Measurements from ENCODE around the gene GOLPH3. TPM values are rescaled to one million over a fixed set of nuclear protein-coding genes. Genes with fewer than 3 reads are reported as not detected.

The GOLPH3 gene
- total and polyA plus RNA-seq, 7 experiments from 2014 or later: 46.9 to 86.1 (median 60.8) TPM

- H3K27ac Mint-ChIP-seq: peak overlapping the region in 3 of 9 donors; percentile 6 to 64 (median 25)
These were observed 78.9 kb downstream of the GOLPH3 start for GRCh38 chr5:32095261-32095671.

GRCh38 chr5:32094691-32095090 is 79.4 kb downstream of the GOLPH3 start:
- no peak overlapping the region for H3K4me3 Mint-ChIP-seq
- peaks cover 0 to 1% (median 0%) of the 10 kb centered on the region in 3 experiments for H3K36me3 ChIP-seq (ENCODE audit: control insufficient read depth in 2 of 3, insufficient read depth in 3 of 3, low read length in 3 of 3)
- H3K4me3 ChIP-seq (ENCODE audit: low read length): no peak overlapping the region
- peak overlapping the region in 3 of 9 donors; percentile 6 to 64 (median 62) for H3K27ac Mint-ChIP-seq
- no peaks in the 10 kb centered on the region for H3K27me3 Mint-ChIP-seq
- intact Hi-C loops (cut with micrococcal nuclease): loop anchor here in 1 of 2 donors (5.0 kb wide), 1 partner anchor 457 kb away; the partner anchor contains the start of gene PDZD2
- H3K27me3 ChIP-seq (ENCODE audit: control insufficient read depth in 2 of 2, insufficient read depth in 2 of 2, low read length in 2 of 2): no peaks in the 10 kb centered on the region
- H3K4me1 Mint-ChIP-seq: peaks cover 0 to 7% (median 4%) of the 10 kb centered on the region in 7 donors
- ChIA-PET CTCF (interaction anchor here (0.8 kb wide), 1 partner anchor 270 kb away, joined by 3 read pairs; no protein-coding TSS in a partner anchor), POLR2A (interaction anchor here (0.6 kb wide), 1 partner anchor 10 kb away, joined by 3 read pairs; no protein-coding TSS in a partner anchor)
- H3K9me3 ChIP-seq (ENCODE audit: control insufficient read depth in 2 of 3, low read length in 3 of 3): no peaks in the 10 kb centered on the region
- DNase-seq (no peak), ATAC-seq (no peak)
- H3K9me3 Mint-ChIP-seq: no peaks in the 10 kb centered on the region
- no peaks in the 10 kb centered on the region for H3K4me1 ChIP-seq (ENCODE audit: control insufficient read depth in 2 of 2, insufficient read depth in 2 of 2, low read length in 2 of 2)
- peaks cover 0 to 13% (median 7%) of the 10 kb centered on the region in 5 donors for H3K36me3 Mint-ChIP-seq
- H3K27ac ChIP-seq (ENCODE audit: low read depth, low read length): no peak overlapping the region

More at GRCh38 chr5:32095261-32095671, 78.9 kb downstream of the GOLPH3 start:
- H3K27me3 Mint-ChIP-seq: no peaks in the 10 kb centered on the region
- ATAC-seq: no peak
- DNase-seq: no peak
- intact Hi-C loops (cut with micrococcal nuclease): no loop called here
- ChIA-PET CTCF (interaction anchor here (0.8 to 0.9 kb wide), 2 partner anchors 270 to 510 kb away, joined by 3 read pairs; no protein-coding TSS in a partner anchor), POLR2A (no interaction called here)
- no peak overlapping the region for H3K4me3 Mint-ChIP-seq
- Histone ChIP-seq H3K27ac (ENCODE audit: low read depth, low read length) (no peak overlapping the region), H3K36me3 (ENCODE audit: control insufficient read depth in 2 of 3, insufficient read depth in 3 of 3, low read length in 3 of 3) (peaks cover 0 to 7% (median 0%) of the 10 kb centered on the region in 3 experiments), H3K27me3 (ENCODE audit: control insufficient read depth in 2 of 2, insufficient read depth in 2 of 2, low read length in 2 of 2) (no peaks in the 10 kb centered on the region), H3K4me3 (ENCODE audit: low read length) (no peak overlapping the region), H3K4me1 (ENCODE audit: control insufficient read depth in 2 of 2, insufficient read depth in 2 of 2, low read length in 2 of 2) (no peaks in the 10 kb centered on the region), H3K9me3 (ENCODE audit: control insufficient read depth in 2 of 3, low read length in 3 of 3) (no peaks in the 10 kb centered on the region)
- H3K9me3 Mint-ChIP-seq: no peaks in the 10 kb centered on the region
- peaks cover 0 to 7% (median 4%) of the 10 kb centered on the region in 7 donors for H3K4me1 Mint-ChIP-seq
- H3K36me3 Mint-ChIP-seq: peaks cover 0 to 17% (median 7%) of the 10 kb centered on the region in 5 donors

- H3K36me3 ChIP-seq (ENCODE audit: control insufficient read depth in 2 of 3, insufficient read depth in 3 of 3, low read length in 3 of 3): no peaks in the 10 kb centered on the region
- H3K27me3 ChIP-seq (ENCODE audit: control insufficient read depth in 2 of 2, insufficient read depth in 2 of 2, low read length in 2 of 2): no peaks in the 10 kb centered on the region
- Mint-ChIP-seq H3K9me3 (peaks cover 0 to under 1% (median 0%) of the 10 kb centered on the region in 11 donors), H3K27ac (peak overlapping the region in 2 of 9 donors; percentile 60 to 71), H3K36me3 (peaks cover 0 to 9% (median 2%) of the 10 kb centered on the region in 5 donors), H3K27me3 (no peaks in the 10 kb centered on the region), H3K4me1 (peaks cover 0 to 7% (median 4%) of the 10 kb centered on the region in 7 donors), H3K4me3 (no peak overlapping the region)
- ChIA-PET CTCF (interaction anchor here (0.6 to 1.8 kb wide), 10 partner anchors 12 to 683 kb away, joined by 3 to 22 read pairs (median 4); no protein-coding TSS in a partner anchor), POLR2A (no interaction called here)
- H3K4me1 ChIP-seq (ENCODE audit: control insufficient read depth in 2 of 2, insufficient read depth in 2 of 2, low read length in 2 of 2): no peaks in the 10 kb centered on the region
- intact Hi-C loops (cut with micrococcal nuclease): loop anchor here (1.0 to 5.0 kb wide), 4 partner anchors 17 to 512 kb away; partner anchors contain the start of gene PDZD2 (in 1 of the 2)
- H3K27ac ChIP-seq (ENCODE audit: low read depth, low read length): no peak overlapping the region
- ATAC-seq (peak; percentile 89), DNase-seq (peak; percentile 27 to 76 (median 65))
- H3K4me3 ChIP-seq (ENCODE audit: low read length): no peak overlapping the region
- H3K9me3 ChIP-seq (ENCODE audit: control insufficient read depth in 2 of 3, low read length in 3 of 3): no peaks in the 10 kb centered on the region
These were observed 80.9 kb downstream of the GOLPH3 start for GRCh38 chr5:32092938-32093812.

GRCh38 chr5:32090755-32091128 is 83.4 kb downstream of the GOLPH3 start:
- Mint-ChIP-seq H3K4me3 (no peak overlapping the region), H3K27me3 (no peaks in the 10 kb centered on the region), H3K27ac (no peak overlapping the region), H3K4me1 (peaks cover 0 to 7% (median 4%) of the 10 kb centered on the region in 7 donors), H3K36me3 (peaks cover 0 to 18% (median 7%) of the 10 kb centered on the region in 5 donors), H3K9me3 (peaks cover 0 to 2% (median 0%) of the 10 kb centered on the region in 11 donors)
- no peak for ATAC-seq
- POLR2A ChIA-PET: no interaction called here
- intact Hi-C loops (cut with micrococcal nuclease): loop anchor here in 1 of 2 donors (5.0 kb wide), 1 partner anchor 453 kb away; the partner anchor contains the start of gene PDZD2
- CTCF ChIA-PET: interaction anchor here (0.6 kb wide), 1 partner anchor 86 kb away, joined by 3 read pairs; no protein-coding TSS in a partner anchor
- no peak for DNase-seq
- no peaks in the 10 kb centered on the region for H3K9me3 ChIP-seq (ENCODE audit: control insufficient read depth in 2 of 3, low read length in 3 of 3)
- H3K4me3 ChIP-seq (ENCODE audit: low read length): no peak overlapping the region
- H3K27ac ChIP-seq (ENCODE audit: low read depth, low read length): no peak overlapping the region
- H3K27me3 ChIP-seq (ENCODE audit: control insufficient read depth in 2 of 2, insufficient read depth in 2 of 2, low read length in 2 of 2): no peaks in the 10 kb centered on the region
- H3K4me1 ChIP-seq (ENCODE audit: control insufficient read depth in 2 of 2, insufficient read depth in 2 of 2, low read length in 2 of 2): no peaks in the 10 kb centered on the region
- H3K36me3 ChIP-seq (ENCODE audit: control insufficient read depth in 2 of 3, insufficient read depth in 3 of 3, low read length in 3 of 3): no peaks in the 10 kb centered on the region

GRCh38 chr5:32090026-32090754 is 83.9 kb downstream of the GOLPH3 start:
- peaks cover 0 to 7% (median 4%) of the 10 kb centered on the region in 7 donors for H3K4me1 Mint-ChIP-seq
- no peaks in the 10 kb centered on the region for H3K4me1 ChIP-seq (ENCODE audit: control insufficient read depth in 2 of 2, insufficient read depth in 2 of 2, low read length in 2 of 2)
- no peaks in the 10 kb centered on the region for H3K27me3 Mint-ChIP-seq
- H3K9me3 Mint-ChIP-seq: peaks cover 0 to 2% (median 0%) of the 10 kb centered on the region in 11 donors
- H3K9me3 ChIP-seq (ENCODE audit: control insufficient read depth in 2 of 3, low read length in 3 of 3): no peaks in the 10 kb centered on the region
- intact Hi-C loops (cut with micrococcal nuclease): loop anchor here in 1 of 2 donors (5.0 kb wide), 1 partner anchor 453 kb away; the partner anchor contains the start of gene PDZD2
- no peaks in the 10 kb centered on the region for H3K36me3 ChIP-seq (ENCODE audit: control insufficient read depth in 2 of 3, insufficient read depth in 3 of 3, low read length in 3 of 3)
- ChIA-PET POLR2A (no interaction called here), CTCF (interaction anchor here (0.6 kb wide), 1 partner anchor 86 kb away, joined by 3 read pairs; no protein-coding TSS in a partner anchor)
- H3K4me3 ChIP-seq (ENCODE audit: low read length): no peak overlapping the region
- H3K4me3 Mint-ChIP-seq: no peak overlapping the region
- no peaks in the 10 kb centered on the region for H3K27me3 ChIP-seq (ENCODE audit: control insufficient read depth in 2 of 2, insufficient read depth in 2 of 2, low read length in 2 of 2)
- H3K27ac ChIP-seq (ENCODE audit: low read depth, low read length): no peak overlapping the region
- ATAC-seq (no peak), DNase-seq (no peak)
- H3K36me3 Mint-ChIP-seq: peaks cover 0 to 18% (median 9%) of the 10 kb centered on the region in 5 donors
- H3K27ac Mint-ChIP-seq: no peak overlapping the region

All from naive thymus-derived CD4-positive, alpha-beta T cell (primary cell).